ENCODE results near the gene GSC.
"Not testable (repeated sequence)": the region's sequence is repeated elsewhere in the genome, so short reads cannot be mapped to it uniquely, and the experiment has no call there.

The GSC gene

GRCh38 chr14:94738097-94738496, 31.8 kb downstream of the GSC start:
- no peak for DNase-seq

GRCh38 chr14:94728950-94729349, 41.0 kb downstream of the GSC start:
- no peak for DNase-seq

GRCh38 chr14:94728440-94728839, 41.5 kb downstream of the GSC start:
- not testable (repeated sequence) for DNase-seq

- DNase-seq, result not testable (repeated sequence)
Measured at GRCh38 chr14:94726649-94727048, 43.3 kb downstream of the GSC start.

DNA sequence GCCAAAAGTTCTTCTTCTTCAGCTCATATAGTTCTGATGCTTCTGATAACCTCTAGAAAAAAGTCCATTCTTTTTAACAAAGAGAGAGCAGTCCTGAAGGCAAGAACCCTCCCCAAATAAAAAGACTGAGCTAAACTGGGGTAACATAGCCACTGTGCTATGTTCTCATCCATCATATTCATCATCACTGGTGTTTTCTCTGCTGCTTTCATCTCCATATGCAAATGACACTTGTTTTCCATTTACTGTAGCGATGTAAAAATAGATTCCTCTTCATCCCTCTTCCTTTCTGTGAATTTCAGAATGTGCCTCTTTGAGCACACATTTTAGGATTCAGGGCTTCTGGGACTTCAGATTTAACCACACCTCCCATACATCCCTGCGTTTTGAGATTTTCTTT, 44.9 kb downstream of the GSC start:
- no peak for DNase-seq

- no peak for DNase-seq
Measured at GRCh38 chr14:94722397-94722796, 47.5 kb downstream of the GSC start.
